SK-N-DZ (cell line): Measurements from ENCODE around the gene SLC46A3.
"Not testable (repeated sequence)": the region's sequence is repeated elsewhere in the genome, so short reads cannot be mapped to it uniquely, and the experiment has no call there.

Experiments
- DNase-seq: peaks from one replicate; pipeline ENCODE4 v3.0.0-alpha.2; 2015; ENCODE audit warnings: low spot score
- small RNA-seq, 2 experiments: library from RNA; depleted of rRNA; stranded (forward); fragments of <200 nt; gene quantifications; one replicate each; pipeline ENCODE3, GENCODE V24; 2014

Gene SLC46A3

GRCh38 chr13:28684257-28684656, 34.5 kb downstream of the SLC46A3 start:
- DNase-seq: peak; percentile 62

GRCh38 chr13:28683169-28683568, 35.6 kb downstream of the SLC46A3 start:
- not testable (repeated sequence) for DNase-seq

GRCh38 chr13:28680541-28680940, 38.2 kb downstream of the SLC46A3 start:
- DNase-seq: no peak

- no peak for DNase-seq
Observed at GRCh38 chr13:28679628-28680027, 39.1 kb downstream of the SLC46A3 start.

GRCh38 chr13:28678809-28679208, 40.0 kb downstream of the SLC46A3 start:
- DNase-seq: no peak

GRCh38 chr13:28671126-28671792, 47.5 kb downstream of the SLC46A3 start:
- no peak for DNase-seq

GRCh38 chr13:28666897-28667488, 51.8 kb downstream of the SLC46A3 start:
- DNase-seq: no peak

GRCh38 chr13:28659621-28659970, 59.2 kb downstream of the SLC46A3 start:
- no peak for DNase-seq

GRCh38 chr13:28658796-28659620, 59.8 kb downstream of the SLC46A3 start, which contains the start of gene POMP:
Gene POMP, plus strand, starts transcription at chr13:28659130. Its CDS starts 55 bp downstream, at chr13:28659185.
- peak; percentile 91 for DNase-seq

- DNase-seq: no peak
Observed at GRCh38 chr13:28658539-28658795, 60.3 kb downstream of the SLC46A3 start.

- no peak for DNase-seq
Observed at GRCh38 chr13:28657784-28658538, 60.8 kb downstream of the SLC46A3 start.

GRCh38 chr13:28655561-28655960, 63.2 kb downstream of the SLC46A3 start:
- no peak for DNase-seq

GRCh38 chr13:28654276-28654675, 64.5 kb downstream of the SLC46A3 start:
- no peak for DNase-seq

- DNase-seq: no peak
Observed at GRCh38 chr13:28653111-28653510, 65.7 kb downstream of the SLC46A3 start.

- no peak for DNase-seq
Observed at GRCh38 chr13:28651810-28652401, 66.9 kb downstream of the SLC46A3 start.

GRCh38 chr13:28650284-28650683, 68.5 kb downstream of the SLC46A3 start:
- no peak for DNase-seq

Small RNAs within 50 kb of the gene (small RNA-seq; reads per million reads assigned to genes)
- 0 reads per million in 2 experiments for gene RNU6-53P
